Measurements from ENCODE around the gene SGCD.

Gene SGCD

DNA sequence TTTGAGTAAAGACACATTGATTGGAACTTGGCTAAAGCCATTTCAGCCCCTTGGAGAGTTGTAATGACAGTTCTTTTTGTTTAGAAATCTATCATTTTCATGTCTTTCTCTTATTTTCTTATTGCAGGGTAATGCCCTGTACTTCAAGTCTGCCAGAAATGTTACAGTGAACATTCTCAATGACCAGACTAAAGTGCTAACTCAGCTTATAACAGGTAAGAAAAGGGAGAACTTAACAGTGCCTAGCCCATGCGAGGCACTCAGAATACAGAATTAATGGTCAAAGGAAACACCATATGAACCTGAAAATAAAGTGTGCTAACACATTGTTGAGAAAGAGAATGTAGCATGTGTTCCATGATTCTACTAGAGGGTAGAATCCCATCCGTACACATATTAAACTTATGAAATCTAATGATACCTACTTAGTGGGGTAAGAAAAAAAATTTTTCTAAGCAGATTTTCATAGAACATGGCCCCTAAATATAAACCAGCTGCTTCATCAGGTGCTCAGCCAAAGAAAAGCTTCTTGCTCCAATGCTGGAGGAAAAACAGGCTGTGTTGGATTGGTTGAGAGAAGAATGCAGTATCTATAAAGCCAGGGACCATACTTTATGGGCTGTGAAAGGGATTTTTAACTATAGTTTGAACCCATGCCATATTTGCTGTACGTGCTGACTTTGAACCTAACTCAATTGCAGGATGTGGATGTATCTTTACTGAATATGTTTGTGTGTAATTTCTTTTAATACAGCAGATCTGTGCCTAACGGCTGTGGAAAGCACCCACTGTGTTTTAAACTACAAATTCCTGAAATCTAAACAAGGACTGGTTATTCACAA is 262.4 kb downstream of the SGCD start:
- no peak for DNase-seq
- Histone ChIP-seq H3K36me3 (no peaks in the 10 kb centered on the region), H3K4me3 (ENCODE audit: low read depth, low read length) (no peak overlapping the region), H3K27me3 (ENCODE audit: insufficient read depth, low read depth, severe bottlenecking) (no peaks in the 10 kb centered on the region), H3K9me3 (ENCODE audit: severe bottlenecking) (no peaks in the 10 kb centered on the region), H3K27ac (no peak overlapping the region)
- TF ChIP-seq, protein P1, sequence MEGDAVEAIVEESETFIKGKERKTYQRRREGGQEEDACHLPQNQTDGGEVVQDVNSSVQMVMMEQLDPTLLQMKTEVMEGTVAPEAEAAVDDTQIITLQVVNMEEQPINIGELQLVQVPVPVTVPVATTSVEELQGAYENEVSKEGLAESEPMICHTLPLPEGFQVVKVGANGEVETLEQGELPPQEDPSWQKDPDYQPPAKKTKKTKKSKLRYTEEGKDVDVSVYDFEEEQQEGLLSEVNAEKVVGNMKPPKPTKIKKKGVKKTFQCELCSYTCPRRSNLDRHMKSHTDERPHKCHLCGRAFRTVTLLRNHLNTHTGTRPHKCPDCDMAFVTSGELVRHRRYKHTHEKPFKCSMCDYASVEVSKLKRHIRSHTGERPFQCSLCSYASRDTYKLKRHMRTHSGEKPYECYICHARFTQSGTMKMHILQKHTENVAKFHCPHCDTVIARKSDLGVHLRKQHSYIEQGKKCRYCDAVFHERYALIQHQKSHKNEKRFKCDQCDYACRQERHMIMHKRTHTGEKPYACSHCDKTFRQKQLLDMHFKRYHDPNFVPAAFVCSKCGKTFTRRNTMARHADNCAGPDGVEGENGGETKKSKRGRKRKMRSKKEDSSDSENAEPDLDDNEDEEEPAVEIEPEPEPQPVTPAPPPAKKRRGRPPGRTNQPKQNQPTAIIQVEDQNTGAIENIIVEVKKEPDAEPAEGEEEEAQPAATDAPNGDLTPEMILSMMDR (IDR thresholded peaks at IDR 0.05; ENCODE audit: low read depth, low read length) = no peak

DNA sequence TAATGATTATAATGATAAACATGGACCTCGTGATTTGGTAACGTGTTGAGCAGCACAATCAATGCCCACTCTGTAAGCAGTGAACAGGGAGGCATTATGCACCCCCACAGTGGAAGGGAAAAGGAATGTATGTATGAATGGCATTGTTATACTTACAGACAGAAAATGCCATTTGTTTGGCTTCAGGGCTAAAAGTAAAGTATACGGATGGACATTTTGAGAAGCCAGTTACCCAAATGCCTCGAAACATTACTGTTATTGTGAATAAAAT is 262.9 kb downstream of the SGCD start:
- Histone ChIP-seq H3K9me3 (ENCODE audit: severe bottlenecking) (no peaks in the 10 kb centered on the region), H3K4me3 (ENCODE audit: low read depth, low read length) (no peak overlapping the region), H3K36me3 (no peaks in the 10 kb centered on the region), H3K27ac (no peak overlapping the region), H3K27me3 (ENCODE audit: insufficient read depth, low read depth, severe bottlenecking) (no peaks in the 10 kb centered on the region)
- no peak for DNase-seq
- TF ChIP-seq, protein P1 (IDR thresholded peaks at IDR 0.05; ENCODE audit: low read depth, low read length) = no peak

DNA sequence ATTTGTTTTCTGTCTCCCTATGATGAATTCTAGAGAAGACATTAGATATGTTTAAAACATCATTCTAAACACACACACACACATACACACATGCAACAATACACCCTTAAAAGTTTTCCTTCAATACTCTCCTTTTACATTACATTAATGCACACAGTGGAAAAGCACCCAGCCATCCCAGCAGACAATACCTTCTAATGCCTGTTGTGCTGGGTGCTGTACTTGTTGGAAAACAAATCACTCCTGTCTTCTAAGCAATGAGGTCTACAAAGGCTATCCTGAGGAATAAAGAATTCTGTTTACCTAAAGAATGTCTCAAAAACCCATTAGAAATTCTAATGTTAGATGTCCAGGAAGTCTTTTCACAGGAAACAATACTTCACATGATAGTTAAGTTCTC is 264.0 kb downstream of the SGCD start:
- no peaks in the 10 kb centered on the region for H3K9me3 ChIP-seq (ENCODE audit: severe bottlenecking)
- H3K4me3 ChIP-seq (ENCODE audit: low read depth, low read length) = no peak overlapping the region
- no peak for DNase-seq
- no peaks in the 10 kb centered on the region; the same call in none of the 2 replicates for H3K36me3 ChIP-seq
- H3K27me3 ChIP-seq (ENCODE audit: insufficient read depth, low read depth, severe bottlenecking) = no peaks in the 10 kb centered on the region
- no peak overlapping the region for H3K27ac ChIP-seq
- TF ChIP-seq, protein P1 (IDR thresholded peaks at IDR 0.05; ENCODE audit: low read depth, low read length) = no peak

DNA sequence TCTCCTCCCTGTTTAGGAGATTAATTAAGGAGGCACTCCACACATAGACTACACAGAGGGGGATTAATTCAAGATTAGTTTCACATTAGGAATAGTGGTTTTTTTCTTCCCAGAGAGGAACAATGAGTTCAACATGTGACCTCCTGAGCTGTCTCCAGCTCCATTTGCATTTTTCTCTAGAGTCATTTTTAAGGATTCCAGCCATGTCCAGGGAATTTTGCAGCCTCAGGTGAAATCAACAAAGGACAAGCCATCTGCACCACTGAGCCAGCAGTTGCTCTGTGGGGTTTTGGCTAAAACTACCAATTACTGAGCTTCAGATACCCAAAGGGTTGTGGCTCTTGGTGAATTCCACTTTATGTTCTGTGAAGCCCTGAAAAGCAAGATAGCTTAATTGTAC is 264.7 kb downstream of the SGCD start:
- Histone ChIP-seq H3K36me3 (no peaks in the 10 kb centered on the region; the same call in none of the 2 replicates), H3K27ac (no peak overlapping the region), H3K9me3 (ENCODE audit: severe bottlenecking) (no peaks in the 10 kb centered on the region), H3K4me3 (ENCODE audit: low read depth, low read length) (no peak overlapping the region), H3K27me3 (ENCODE audit: insufficient read depth, low read depth, severe bottlenecking) (no peaks in the 10 kb centered on the region)
- TF ChIP-seq, protein P1 (IDR thresholded peaks at IDR 0.05; ENCODE audit: low read depth, low read length) = no peak
- no peak for DNase-seq

DNA sequence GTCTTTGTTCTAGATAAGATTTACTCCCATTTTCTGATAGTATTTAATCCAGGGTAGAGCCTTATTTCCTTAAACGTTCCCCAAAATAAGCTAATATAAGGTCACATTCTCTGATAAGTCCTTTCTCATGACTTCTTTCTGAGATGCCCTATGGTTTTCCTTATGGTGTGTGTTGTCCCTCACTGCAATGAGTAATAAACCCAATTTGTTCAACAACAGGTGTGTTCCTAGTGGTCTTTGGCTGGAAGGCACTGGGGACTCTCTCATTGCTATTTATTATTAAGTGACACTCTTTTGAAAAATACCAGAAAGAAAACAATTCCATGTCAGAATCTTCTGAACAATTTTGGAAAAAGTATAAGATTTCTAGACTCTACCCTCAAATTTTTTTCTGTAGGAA is 266.6 kb downstream of the SGCD start:
- Histone ChIP-seq H3K9me3 (ENCODE audit: severe bottlenecking) (no peaks in the 10 kb centered on the region), H3K36me3 (no peaks in the 10 kb centered on the region; the same call in none of the 2 replicates), H3K27me3 (ENCODE audit: insufficient read depth, low read depth, severe bottlenecking) (no peaks in the 10 kb centered on the region), H3K27ac (no peak overlapping the region), H3K4me3 (ENCODE audit: low read depth, low read length) (no peak overlapping the region)
- DNase-seq = no peak
- TF ChIP-seq, protein P1 (IDR thresholded peaks at IDR 0.05; ENCODE audit: low read depth, low read length) = no peak

DNA sequence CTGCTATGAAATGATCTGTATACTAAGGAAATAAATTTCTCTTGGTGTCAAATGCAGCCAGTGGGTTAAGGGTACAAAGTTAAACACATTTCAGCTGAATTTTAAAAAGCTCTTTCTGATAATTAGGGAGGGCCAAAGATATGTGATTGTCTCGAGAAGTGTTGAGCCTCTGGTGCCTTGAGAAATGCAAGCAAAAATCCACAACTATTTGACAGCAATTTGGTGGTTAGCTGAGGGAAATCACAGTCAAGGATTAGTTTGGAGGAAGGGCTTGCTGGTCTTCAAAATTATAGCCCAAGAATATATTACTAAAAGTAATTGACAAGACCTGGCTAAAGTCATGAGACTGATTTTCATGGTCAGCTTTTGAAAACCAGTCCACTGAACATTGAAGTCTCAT is 267.4 kb downstream of the SGCD start:
- H3K36me3 ChIP-seq = no peaks in the 10 kb centered on the region; the same call in none of the 2 replicates
- TF ChIP-seq, protein P1 (IDR thresholded peaks at IDR 0.05; ENCODE audit: low read depth, low read length) = no peak
- H3K27me3 ChIP-seq (ENCODE audit: insufficient read depth, low read depth, severe bottlenecking) = no peaks in the 10 kb centered on the region
- H3K4me3 ChIP-seq (ENCODE audit: low read depth, low read length) = no peak overlapping the region
- no peaks in the 10 kb centered on the region for H3K9me3 ChIP-seq (ENCODE audit: severe bottlenecking)
- H3K27ac ChIP-seq = no peak overlapping the region
- no peak for DNase-seq

Measured in WERI-Rb-1 (cell line).